Naive thymus-derived CD8-positive, alpha-beta T cell (primary cell): ENCODE results near the gene EIF5B. TPM values are rescaled to one million over a fixed set of nuclear protein-coding genes. Genes with fewer than 3 reads are reported as not detected.
A peak's percentile ranks its signal among the peaks of the same experiment; 100 is the strongest.

Source experiments
- ATAC-seq, 2 donors: fragments of 150-1000 bp; cut with Tn5 transposase in 1 of 2; sonication (Bioruptor Pico), chemical (Tn5 transposase) in 1 of 2; 1 replicate in 1 of 2; 2 replicates in 1 of 2; pipeline ENCODE4 v1.10.0; 2021; ENCODE audit warnings: mild to moderate bottlenecking in 2 of 2, moderate library complexity in 2 of 2
- POLR2A ChIA-PET: fragments of 350-600 bp; sonication (Branson Sonifier 250); formaldehyde crosslinking; loops from one replicate; lab custom pipeline; 2021; ENCODE audit warnings: antibody characterized with exemption; lab: Charles Lee
- DNase-seq, 10 donors: peaks; one replicate each; pipeline versions ENCODE4 v3.0.0 to v3.0.0-alpha.2; 2020 to 2022
- H3K27ac Mint-ChIP-seq, 10 donors: one replicate each; pipeline ENCODE4 v1.8.0; 2020 to 2022; ENCODE audit warnings: mild to moderate bottlenecking in 10 of 10, mixed read lengths in 10 of 10, moderate library complexity in 4 of 10, inconsistent platforms in 1 of 10
- H3K27me3 Mint-ChIP-seq, 5 donors: one replicate each; pipeline ENCODE4 v1.8.0; 2021 to 2022; ENCODE audit warnings: mixed read lengths in 5 of 5
- H3K36me3 Mint-ChIP-seq, 3 donors: one replicate each; pipeline ENCODE4 v1.8.0; 2020 to 2022; ENCODE audit warnings: mixed read lengths in 3 of 3, mild to moderate bottlenecking in 2 of 3, inconsistent platforms in 1 of 3
- H3K4me1 Mint-ChIP-seq, 4 donors: one replicate each; pipeline ENCODE4 v1.8.0; 2021 to 2022; ENCODE audit warnings: mixed read lengths in 4 of 4
- H3K4me3 Mint-ChIP-seq, 10 donors: one replicate each; pipeline ENCODE4 v1.8.0; 2020 to 2022; ENCODE audit warnings: mild to moderate bottlenecking in 10 of 10, mixed read lengths in 10 of 10, moderate library complexity in 6 of 10, inconsistent platforms in 1 of 10
- H3K9me3 Mint-ChIP-seq, 9 donors: one replicate each; pipeline ENCODE4 v1.8.0; 2020 to 2022; ENCODE audit warnings: mixed read lengths in 9 of 9, mild to moderate bottlenecking in 3 of 9, inconsistent platforms in 1 of 9, moderate library complexity in 1 of 9
- polyA plus RNA-seq, 3 donors: library from polyadenylated mRNA; unstranded; fragments of 300-500 nt; fragmentation: Illumina TruSeq; gene quantifications; one replicate each; pipeline ENCODE4 v1.2.3, GENCODE V29; 2021
- total RNA-seq, 8 experiments: library from RNA in 2 of 8; stranded (reverse) in 2 of 8; gene quantifications; one replicate each; pipeline ENCODE4 v1.2.3 and lab custom pipeline; 2021 to 2026

EIF5B gene
- total and polyA plus RNA-seq, 5 experiments from 2014 or later: 3.0 to 47.9 (median 12.6) TPM

DNA sequence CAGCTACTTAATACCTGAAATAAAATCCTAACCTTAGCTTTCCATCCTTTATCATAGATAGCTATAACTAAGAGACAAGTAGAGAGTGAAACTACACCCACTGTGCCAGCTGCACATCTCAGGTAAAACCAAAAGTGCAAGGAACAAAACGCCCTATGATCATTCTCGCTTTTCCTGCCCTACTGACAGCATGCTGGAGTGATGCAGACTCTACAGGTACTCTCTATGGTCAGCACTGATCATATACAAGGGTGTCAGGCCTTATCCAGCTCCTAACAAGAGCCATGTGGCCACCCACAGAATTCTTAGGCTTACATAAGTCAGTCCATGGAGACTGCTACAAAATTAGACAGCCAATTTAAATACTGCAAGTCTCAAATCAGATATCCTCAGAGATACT is 107.0 kb downstream of the EIF5B start:
- Mint-ChIP-seq H3K27me3 (no peaks in the 10 kb centered on the region), H3K27ac (peak overlapping the region in 4 of 10 donors; percentile 20 to 76 (median 56)), H3K36me3 (peaks cover 0 to 59% (median 1%) of the 10 kb centered on the region in 3 donors), H3K4me1 (peaks cover 3 to 13% (median 7%) of the 10 kb centered on the region in 4 donors), H3K4me3 (no peak overlapping the region), H3K9me3 (no peaks in the 10 kb centered on the region)
- ATAC-seq (no peak), DNase-seq (no peak)
- POLR2A ChIA-PET: no interaction called here

DNA sequence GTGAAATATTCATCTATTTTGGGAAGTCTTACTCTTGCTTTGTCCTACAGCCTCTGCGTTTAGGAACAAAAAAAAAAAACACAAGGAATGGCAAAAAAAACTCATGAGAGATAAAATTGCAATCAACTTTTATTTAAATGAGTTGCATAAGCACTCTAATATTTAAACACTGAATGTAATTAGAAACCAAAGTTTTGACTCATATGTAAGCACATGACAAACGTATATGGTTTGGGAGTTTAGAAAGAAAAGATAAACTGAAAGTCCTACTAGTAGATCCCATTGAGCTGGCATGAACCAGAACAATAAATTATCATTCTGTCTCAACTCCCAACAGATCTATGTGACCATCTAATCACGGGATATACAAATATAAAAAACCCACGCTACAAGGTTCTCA is 107.9 kb downstream of the EIF5B start:
- ATAC-seq: no peak
- DNase-seq: no peak
- H3K27ac Mint-ChIP-seq: peak overlapping the region in 3 of 10 donors; percentile 1 to 20 (median 2)
- peaks cover 0 to 57% (median 0%) of the 10 kb centered on the region in 3 donors for H3K36me3 Mint-ChIP-seq
- no peaks in the 10 kb centered on the region for H3K27me3 Mint-ChIP-seq
- no peak overlapping the region for H3K4me3 Mint-ChIP-seq
- peaks cover 3 to 13% (median 7%) of the 10 kb centered on the region in 4 donors for H3K4me1 Mint-ChIP-seq
- POLR2A ChIA-PET: no interaction called here
- no peaks in the 10 kb centered on the region for H3K9me3 Mint-ChIP-seq

DNA sequence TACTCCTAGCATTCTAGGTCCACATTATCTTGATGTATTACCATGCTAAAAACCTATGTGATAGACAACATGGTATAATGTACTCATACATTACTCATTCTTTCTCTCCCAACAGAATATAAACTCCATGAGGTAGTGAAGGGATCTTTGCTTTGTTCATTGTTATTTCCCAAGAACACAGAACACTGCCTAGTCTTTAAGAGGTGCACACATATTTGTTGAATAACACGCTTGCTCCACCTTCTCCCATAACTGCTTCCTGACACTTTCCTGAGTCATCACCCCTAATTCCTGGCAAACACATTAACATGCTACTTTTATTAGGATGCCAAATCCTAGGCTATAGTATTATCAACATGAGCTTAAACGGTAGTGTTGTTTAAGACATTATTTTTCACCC is 111.4 kb downstream of the EIF5B start:
- H3K27ac Mint-ChIP-seq: no peak overlapping the region

DNA sequence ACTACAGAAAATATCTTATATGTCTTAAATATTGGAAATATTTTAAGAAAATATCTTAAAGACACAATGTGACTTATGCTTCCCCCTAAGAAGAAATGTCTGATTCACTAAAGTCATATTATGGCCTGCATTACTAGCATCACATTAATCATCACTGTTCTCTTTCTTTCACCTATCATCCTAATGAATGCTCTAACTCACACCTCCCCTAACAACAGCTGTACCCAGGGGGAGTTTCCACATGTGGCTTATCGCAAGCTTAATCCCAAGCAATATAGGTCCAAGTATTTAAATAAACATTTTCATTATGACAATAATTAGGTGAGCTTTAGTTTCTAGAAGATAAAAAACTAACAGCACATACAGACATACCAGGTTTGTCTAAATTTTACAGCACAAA is 113.0 kb downstream of the EIF5B start:
- Mint-ChIP-seq H3K4me3 (no peak overlapping the region), H3K36me3 (peaks cover 0 to 78% (median 21%) of the 10 kb centered on the region in 3 donors), H3K9me3 (no peaks in the 10 kb centered on the region), H3K4me1 (peaks cover 0 to 14% (median 5%) of the 10 kb centered on the region in 4 donors), H3K27me3 (no peaks in the 10 kb centered on the region), H3K27ac (peak overlapping the region in 2 of 10 donors; percentile 56 to 82)
- POLR2A ChIA-PET: no interaction called here
- no peak for ATAC-seq
- no peak for DNase-seq

More for the DNA sequence above, 111.4 kb downstream of the EIF5B start:
- no peak for DNase-seq
- no peak for ATAC-seq
- no peak overlapping the region for H3K4me3 Mint-ChIP-seq
- H3K27me3 Mint-ChIP-seq: no peaks in the 10 kb centered on the region
- H3K4me1 Mint-ChIP-seq: peaks cover 8 to 17% (median 11%) of the 10 kb centered on the region in 4 donors
- POLR2A ChIA-PET: no interaction called here
- no peaks in the 10 kb centered on the region for H3K9me3 Mint-ChIP-seq
- H3K36me3 Mint-ChIP-seq: peaks cover 0 to 70% (median 18%) of the 10 kb centered on the region in 3 donors

Other genes with a start within 250 kb of the EIF5B start
- gene C2orf15, start 195.7 kb upstream of the EIF5B start, total RNA-seq: 1 to 10 TPM; 3.9 to 5.7 TPM
- gene C2orf15, start 195.7 kb upstream of the EIF5B start, polyA plus RNA-seq: 1 to 10 TPM; 6.1 to 6.8 (median 6.7) TPM
- gene TSGA10, start 182.4 kb upstream of the EIF5B start, total RNA-seq: 10 to 100 TPM; 23.8 to 32.1 TPM
- 10 to 100 TPM; 22.5 to 26.4 (median 24.1) TPM for gene TSGA10, start 182.4 kb upstream of the EIF5B start, polyA plus RNA-seq
- 10 to 100 TPM; 24.7 to 26.2 TPM for gene LIPT1, start 182.4 kb upstream of the EIF5B start, total RNA-seq
- 10 to 100 TPM; 19.0 to 26.9 (median 22.0) TPM for gene LIPT1, start 182.4 kb upstream of the EIF5B start, polyA plus RNA-seq
- 10 to 100 TPM; 63.4 to 66.5 TPM for gene MITD1, start 156.3 kb upstream of the EIF5B start, total RNA-seq
- gene MITD1, start 156.3 kb upstream of the EIF5B start, polyA plus RNA-seq: 10 to 100 TPM; 40.4 to 49.0 (median 43.8) TPM
- 10 to 100 TPM; 20.7 to 21.2 TPM for gene MRPL30, start 156.2 kb upstream of the EIF5B start, total RNA-seq
- gene MRPL30, start 156.2 kb upstream of the EIF5B start, polyA plus RNA-seq: 10 to 100 TPM; 19.1 to 23.5 (median 20.4) TPM
- gene LYG2, start 81.7 kb upstream of the EIF5B start, total RNA-seq: not detected
- gene LYG2, start 81.7 kb upstream of the EIF5B start, polyA plus RNA-seq: not detected
- 1 to 10 TPM; 3.8 to 4.5 TPM for gene LYG1, start 36.2 kb upstream of the EIF5B start, total RNA-seq
- under 1 TPM in 1 of 3 donors, not detected in 2; 0.49 TPM for gene LYG1, start 36.2 kb upstream of the EIF5B start, polyA plus RNA-seq
- gene TXNDC9, start 1.1 kb upstream of the EIF5B start, total RNA-seq: 10 to 100 TPM; 29.0 to 29.1 TPM
- 10 to 100 TPM; 44.3 to 53.4 (median 47.6) TPM for gene TXNDC9, start 1.1 kb upstream of the EIF5B start, polyA plus RNA-seq
- gene REV1, start 152.6 kb downstream of the EIF5B start, total RNA-seq: 10 to 100 TPM; 75.4 to 79.8 TPM
- 10 to 100 TPM; 13.0 to 28.1 (median 18.0) TPM for gene REV1, start 152.6 kb downstream of the EIF5B start, polyA plus RNA-seq